Middle frontal gyrus (tissue), 1 donor: ENCODE results near the gene ERC1.
"Not testable (repeated sequence)": the region's sequence is repeated elsewhere in the genome, so short reads cannot be mapped to it uniquely, and the experiment has no call there.

Source experiments
- DNase-seq: peaks from one replicate; pipeline ENCODE4 v3.0.0-alpha.2; 2015; ENCODE audit warnings: low spot score; ENCODE audit errors: extremely low spot score

Gene ERC1

DNA sequence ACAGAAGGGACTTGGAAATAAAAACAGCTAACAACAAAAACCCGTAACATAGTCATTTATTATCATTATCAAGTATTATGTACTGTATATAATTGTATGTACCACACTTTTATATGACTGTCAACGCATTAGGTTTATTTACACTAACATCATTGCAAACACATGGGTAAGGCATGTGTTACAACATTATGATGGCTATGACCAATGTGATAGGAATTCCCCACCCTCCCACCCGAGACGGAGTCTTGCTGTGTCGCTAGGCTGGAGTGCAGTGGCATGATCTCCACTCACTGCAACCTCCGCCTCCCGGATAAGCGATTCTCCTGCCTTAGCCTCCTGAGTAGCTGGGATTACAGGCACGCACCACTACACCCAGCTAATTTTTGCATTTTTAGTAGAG lies 82.6 kb downstream of the ERC1 start:
- DNase-seq = no peak

DNA sequence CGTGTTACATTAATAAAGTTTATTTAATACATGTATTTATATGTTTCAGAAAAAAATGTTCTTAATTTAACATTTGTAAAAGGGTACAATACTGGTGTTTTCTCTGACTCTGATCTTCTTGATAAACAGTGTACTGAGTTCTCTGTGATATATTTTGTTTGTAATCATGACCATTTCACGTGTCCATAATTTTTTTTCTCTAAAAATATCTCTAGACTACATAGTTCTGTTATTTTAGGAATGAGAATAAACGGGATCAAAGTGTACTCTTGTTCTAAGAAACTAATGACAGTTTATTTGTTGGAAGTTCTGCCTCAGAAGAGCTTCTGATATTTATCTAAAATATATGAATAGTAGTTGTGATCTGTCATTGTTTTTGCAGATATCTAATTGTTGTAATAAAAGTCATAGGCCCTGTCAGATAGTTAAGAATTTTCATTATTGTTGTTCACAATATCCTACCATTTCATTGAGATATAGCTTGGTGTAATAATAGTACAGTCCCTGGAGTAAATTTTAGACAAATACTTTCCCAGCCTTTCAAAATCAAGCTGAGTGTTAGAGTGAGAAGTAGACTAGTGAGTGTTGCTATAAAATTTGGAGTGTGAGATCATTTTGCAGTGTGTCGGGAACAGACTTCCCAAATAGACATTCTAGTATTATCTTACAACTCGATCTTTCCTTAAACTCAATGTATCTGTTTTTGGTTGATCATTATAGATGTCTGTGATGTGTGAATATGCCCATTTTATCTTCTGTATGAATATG lies 86.2 kb downstream of the ERC1 start:
- no peak for DNase-seq

DNA sequence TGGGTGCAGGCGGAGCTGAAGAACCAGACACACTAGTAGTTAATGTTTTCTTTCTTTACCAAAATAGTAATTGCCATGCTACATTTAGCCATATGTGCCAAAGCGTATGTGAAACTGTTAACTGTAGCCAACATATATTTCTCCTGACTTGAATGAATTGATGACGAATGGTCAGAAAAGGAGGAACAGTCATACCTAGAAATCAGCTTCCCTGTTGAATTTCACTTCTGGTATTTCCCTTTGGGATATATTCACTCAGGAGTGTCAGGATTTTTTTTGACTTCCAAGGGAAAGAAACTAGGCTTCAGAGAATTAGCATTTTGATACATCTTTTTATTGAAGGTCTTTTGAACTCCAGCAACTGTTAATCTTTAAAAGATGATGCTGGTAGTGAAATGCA lies 87.0 kb downstream of the ERC1 start:
- DNase-seq = no peak

DNA sequence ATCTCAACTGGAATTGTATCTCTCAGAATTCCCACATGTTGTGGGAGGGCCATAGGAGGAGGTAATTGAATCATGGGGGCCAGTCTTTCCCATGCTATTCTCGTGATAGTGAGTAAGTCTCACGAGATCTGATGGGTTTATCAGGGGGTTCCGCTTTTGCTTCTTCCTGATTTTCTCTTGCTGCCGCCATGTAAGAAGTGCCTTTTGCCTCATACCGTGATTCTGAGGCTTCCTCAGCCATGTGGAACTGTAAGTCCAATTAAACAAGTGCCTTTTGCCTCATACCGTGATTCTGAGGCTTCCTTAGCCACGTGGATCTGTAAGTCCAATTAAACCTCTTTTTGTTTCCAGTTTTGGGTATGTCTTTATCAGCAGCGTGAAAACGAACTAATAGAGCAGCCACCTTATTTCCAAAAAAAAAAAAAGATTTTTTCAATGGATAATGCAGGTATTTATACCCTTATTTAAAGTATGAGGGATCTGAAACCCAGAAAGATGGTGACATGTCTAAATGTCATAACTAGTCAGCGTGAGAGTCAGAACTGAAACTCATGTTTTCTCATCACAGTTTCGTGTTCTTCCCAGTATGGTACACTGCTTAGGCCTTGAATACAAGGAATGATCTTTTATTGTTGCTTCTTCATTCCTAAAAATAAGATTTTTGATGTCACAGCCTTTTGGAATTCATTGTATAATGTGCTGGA lies 89.6 kb downstream of the ERC1 start:
- no peak for DNase-seq

DNA sequence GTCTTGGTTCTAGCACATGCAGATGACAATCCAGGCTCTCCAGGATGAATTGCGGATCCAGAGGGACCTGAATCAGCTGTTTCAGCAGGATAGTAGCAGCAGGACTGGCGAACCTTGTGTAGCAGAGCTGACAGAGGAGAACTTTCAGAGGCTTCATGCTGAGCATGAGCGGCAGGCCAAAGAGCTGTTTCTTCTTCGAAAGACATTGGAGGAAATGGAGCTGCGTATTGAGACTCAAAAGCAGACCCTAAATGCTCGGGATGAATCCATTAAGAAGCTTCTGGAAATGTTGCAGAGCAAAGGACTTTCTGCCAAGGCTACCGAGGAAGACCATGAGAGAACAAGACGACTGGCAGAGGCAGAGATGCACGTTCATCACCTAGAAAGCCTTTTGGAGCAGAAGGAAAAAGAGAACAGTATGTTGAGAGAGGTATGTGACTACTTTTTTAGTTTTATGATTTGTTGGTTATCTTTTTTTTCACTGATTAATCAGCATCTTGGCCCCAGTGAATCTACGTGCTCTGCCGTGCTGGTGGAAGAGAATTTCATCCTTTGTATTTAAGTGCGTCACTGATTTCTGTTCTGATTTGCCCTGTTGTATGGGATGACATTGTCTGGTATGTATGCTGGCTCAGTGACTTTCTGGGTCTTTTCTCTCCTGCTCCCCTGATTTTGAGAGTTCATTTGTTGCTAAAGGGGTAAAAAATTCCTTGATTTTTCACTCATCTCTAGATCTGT lies 92.3 kb downstream of the ERC1 start:
- no peak for DNase-seq

DNA sequence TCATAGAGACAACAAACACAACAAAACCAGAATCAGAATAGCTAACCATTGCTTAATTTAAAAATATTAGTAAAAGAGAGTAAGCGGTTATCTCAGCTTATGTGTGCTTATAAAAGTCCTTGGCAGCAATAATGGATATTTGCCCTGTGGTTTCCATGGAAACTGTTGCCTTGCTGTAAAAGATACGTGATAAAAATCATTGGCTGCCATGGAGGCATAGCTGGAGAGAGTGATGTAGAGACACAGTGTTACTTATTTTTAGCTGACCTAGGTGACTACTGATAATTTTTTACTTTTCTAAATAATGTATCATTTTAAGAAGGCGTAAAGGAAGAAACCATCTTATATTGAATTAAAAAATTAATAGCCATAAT lies 92.9 kb downstream of the ERC1 start:
- no peak for DNase-seq

DNA sequence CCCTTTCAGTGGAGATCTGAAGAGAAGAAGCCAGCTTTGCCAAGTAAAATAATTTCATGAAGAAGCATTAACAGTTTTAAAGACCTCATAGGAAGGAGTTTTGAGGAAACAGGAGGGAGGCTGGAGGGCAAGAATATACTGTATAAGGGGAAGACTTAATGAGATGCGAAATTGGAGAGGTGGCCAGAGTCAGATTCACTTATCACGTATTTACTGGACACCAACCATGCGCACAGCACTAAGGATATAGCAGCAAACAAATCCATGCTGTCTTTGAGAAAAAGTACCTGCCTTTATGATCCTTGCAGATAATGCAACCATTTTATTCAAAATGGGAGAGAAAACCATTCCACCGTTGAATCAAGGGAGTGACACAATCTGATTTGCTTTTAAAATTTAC lies 100.3 kb downstream of the ERC1 start:
- DNase-seq = no peak

DNA sequence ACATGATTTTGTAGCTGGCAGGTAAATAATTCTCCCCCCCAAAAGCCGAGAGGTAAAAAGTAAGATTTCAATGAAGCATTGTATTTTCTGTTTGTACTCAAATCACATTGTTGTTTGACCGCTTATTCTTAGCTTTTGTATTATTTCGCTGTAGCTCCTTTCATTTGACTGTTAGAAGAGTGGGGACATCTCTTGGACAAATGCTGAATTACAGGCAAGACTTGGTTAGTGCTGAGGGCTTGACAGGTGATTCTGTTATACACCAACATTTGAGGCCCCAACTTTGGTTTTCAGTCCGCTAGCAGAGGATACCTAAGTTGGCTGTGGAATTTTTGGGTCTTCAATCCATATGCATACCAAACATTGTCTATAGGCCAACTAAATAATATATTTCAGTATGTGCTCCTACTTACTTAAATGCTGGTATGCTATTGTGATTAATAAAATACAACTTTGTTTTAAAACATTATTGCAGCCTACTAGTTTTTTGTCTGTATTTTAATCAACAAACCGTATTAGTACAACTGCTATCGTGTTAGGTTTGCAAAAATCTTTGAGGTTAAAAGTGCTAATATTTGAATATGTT lies 102.2 kb downstream of the ERC1 start:
- no peak for DNase-seq

DNA sequence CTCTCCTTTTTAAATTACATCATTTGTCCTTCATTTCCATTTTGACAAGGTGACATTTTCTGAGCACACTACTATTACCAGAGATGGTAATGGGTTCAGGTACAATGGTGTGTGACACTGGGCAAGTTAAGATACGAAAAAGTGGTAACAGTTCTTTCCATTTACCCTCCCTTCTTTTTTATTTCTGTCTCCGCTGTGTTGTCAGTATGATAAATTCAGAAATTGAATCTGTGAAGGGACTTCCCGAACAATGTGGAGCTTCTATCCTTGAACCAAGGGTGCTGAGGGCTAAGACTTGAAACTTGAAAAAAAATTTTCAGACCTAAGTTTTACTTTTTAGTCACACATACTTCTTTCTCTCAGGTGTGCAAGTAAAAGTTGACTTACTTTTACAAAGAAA lies 103.7 kb downstream of the ERC1 start:
- DNase-seq = no peak

DNA sequence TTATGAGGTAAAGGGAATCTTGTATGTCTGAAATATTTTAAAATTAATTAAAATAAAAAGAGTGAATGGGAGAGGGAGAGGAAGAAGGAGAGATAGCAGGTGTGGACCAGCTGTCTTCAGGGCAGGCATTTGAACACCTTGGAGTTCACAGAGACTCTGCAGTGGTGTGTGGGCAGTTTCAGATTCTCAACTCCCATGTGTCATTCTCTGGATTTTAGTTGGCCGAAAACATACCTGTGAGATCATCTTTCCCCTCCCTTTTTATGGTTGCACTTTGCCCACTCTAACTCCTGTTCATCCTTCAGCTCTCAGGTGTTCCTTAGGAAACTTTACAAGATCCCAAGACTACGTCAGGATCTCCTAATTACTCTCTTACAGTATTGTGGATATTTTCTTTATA lies 108.1 kb downstream of the ERC1 start:
- no peak for DNase-seq

DNA sequence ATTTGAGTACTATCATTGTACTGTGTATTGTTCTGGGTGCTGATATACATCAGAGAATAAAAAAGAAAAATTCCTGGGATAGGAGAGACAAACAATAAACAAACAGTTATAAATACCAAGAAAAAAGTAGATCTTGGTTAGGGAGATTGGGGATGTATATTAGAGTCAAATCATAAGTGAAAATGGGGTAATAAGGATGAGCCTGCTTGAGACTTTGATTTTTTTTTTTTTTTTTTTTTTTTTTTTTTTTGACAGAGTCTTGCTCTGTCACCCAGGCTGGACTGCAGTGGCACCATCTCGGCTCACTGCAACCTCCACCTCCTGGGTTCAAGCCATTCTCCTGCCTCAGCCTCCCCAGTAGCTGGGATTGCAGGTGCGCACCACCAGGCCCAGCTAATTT lies 108.6 kb downstream of the ERC1 start:
- DNase-seq = not testable (repeated sequence)

DNA sequence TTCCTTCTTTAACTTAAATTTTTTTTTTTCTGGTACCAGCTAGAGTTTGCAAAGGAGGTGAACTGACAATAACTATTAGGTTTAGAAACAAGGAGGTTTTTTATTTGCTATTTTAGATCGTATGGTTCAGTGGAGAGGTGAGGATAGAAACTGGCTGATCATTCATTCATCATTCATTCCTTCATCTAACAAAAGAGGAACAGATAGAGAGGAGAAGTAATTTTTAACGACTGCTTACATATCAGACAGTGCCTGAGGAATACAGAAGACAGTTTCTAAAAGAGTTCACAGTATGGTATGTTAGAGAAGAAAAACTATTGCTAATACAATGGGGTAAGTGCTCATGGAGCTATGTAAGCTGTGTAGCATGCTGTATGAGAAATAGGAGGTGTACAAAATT lies 111.1 kb downstream of the ERC1 start:
- no peak for DNase-seq

DNA sequence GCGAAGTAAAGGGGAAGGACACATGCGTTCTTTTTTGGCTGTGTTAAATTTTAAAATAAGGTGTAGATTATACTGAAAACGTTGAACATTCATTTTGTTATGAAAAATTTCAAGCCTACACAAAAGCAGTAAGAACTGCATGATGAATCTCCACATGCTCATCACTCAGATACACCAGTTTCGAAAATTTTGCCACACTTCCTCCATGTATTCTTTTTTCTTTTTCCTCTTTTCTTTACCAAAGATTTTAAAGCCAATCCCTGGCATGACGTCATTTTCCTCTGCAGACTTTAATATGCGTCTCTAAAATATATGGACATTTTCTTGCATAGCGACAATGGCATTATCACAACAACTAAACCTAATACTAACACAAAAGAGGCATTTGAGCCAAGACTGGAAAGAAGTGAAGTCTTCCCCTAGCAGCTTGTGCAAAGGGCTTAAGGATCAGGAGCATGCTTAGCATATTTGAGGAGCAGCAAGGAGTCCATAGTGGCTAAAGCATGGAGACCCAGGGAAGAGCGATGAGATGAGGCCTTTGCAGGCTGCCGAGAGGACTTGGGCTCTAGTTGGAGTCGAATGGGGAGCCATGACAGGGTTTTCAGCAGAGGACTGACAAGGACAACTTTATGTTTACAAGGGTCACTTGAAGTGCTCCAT lies 111.9 kb downstream of the ERC1 start:
- no peak for DNase-seq

DNA sequence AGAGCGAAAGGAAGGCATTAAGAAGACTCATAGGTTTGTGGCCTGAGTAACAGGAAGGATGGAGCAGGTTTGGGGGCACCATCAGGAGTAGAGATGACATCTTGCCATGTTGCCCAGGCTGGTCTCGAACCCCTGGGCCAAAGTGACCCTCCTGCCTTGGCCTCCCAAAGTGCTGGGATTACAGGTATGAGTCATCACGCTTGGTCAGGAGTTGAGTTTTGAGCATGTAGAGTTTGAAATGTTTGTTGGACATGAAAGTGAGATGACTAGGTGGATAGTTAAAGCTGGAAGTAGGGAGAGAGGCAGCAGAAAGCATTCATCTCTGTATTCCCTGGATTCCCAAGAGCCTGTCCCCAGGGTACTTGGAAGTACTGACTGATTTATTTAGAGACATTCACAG lies 112.6 kb downstream of the ERC1 start:
- DNase-seq = no peak

DNA sequence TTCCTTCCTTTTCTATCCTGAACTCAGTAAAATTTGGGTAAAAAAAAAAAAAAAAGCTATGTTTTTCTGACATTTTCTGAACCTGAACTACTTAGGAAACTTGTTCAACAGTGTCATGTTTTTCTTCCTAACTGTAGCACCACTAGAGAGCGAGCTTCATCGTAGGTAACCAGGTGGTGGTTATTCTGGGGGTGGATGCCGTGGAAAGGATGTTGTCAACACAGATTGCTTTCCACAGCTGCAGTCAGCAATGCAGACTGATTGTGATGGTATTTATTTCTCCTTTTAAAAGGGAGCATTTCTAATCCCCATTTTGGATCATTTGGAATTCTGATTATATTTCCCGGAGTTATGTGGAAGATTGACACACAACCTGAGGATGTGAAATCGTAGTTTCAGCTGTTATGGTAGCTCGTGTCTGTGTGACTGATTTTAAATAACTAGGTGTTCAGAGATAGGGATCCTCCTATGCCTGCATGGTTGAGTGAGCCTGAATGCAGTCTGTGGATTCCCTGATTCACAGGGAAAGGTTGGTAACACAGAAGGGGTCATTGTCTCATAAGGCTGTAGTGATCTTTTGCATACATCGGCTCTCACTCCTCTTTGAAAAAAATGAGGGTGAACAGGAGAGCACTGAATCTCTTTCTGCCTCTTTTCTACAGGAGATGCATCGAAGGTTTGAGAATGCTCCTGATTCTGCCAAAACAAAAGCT lies 113.2 kb downstream of the ERC1 start:
- DNase-seq = no peak

DNA sequence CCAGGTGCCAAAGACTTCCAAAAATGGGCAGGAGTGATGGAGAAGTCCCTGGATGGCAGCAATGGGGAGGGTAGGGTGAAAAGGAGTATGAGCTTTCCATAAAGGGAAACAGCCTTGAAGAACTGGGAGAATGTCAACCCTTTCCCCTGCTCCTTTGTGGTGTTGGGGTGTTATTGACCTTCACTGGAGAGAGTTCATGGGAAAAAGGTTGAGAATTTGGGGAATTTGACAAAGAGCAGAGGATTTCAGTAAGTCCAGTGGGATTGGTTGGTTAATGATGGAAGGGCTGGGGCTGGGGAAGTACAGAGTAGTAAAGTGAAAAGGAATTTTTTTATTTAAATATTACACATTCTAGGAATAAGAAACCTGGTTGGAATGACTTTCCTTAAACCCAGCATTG lies 116.6 kb downstream of the ERC1 start:
- DNase-seq = no peak

DNA sequence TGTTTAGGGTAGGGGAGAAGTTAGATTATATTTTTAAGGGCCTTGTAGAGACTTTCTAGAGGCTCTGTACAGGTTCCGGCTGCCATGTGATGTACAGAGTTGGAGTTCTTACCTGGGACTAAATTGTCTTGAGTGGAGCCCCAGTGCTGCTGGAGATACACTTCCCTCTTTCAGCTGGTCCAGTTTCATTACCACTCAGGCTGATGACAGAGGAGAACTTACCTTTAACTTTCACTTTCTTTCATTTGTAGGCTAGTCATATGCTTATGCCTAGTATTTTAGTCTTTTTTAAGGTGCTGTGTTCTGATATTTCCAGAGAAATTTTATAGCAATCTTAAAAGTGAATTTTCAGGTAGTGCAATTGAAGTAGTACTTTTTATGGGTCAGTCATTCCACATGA lies 117.3 kb downstream of the ERC1 start:
- no peak for DNase-seq

DNA sequence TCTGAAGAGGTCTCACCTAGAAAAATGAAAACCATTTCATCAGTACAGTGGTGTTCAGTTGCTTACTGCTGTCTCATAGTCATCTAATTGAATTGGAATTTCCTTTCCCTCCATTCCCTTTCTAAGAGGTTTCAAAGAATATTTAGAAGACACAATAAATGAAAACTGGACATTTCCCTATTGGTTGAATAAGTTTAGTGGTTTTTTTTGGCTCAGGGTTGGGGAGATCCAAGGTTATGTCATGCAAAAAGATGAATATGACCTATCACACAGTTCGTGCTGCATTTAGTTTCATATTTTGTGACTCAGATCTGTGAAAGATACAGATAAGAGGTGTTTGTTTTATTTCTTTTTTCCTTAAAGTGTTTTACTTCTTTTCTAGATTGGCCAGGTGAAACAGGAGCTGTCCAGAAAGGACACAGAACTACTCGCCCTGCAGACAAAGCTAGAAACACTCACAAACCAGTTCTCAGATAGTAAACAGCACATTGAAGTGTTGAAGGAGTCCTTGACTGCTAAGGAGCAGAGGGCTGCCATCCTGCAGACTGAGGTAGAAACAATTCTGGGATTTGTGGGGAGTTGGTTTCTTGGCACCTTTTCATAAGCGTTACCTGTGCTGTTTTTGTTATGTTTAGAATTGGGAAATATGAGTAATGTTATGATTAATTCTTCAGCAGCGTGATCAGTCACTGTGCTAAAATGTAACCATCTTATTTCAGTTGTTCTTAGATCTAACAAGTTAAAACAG lies 124.6 kb downstream of the ERC1 start:
- no peak for DNase-seq

DNA sequence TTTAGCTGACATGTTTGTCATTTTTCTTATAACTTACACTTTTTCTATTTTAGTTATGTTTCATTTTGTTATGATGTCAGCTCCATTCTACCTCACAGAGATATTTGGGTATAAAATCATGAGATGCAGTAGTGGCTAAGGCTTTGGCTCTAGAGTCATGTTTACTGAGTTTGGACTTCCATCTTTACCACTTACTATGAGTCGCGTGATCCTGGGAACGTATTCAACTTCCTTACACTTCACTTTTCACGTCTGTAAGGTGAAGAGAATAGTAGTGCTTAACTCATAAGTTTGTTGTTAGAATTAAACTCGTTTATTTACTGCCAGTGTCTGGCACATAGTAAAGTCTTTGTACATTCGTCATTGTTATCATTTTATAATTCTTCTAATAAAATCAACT lies 126.3 kb downstream of the ERC1 start:
- DNase-seq = no peak

DNA sequence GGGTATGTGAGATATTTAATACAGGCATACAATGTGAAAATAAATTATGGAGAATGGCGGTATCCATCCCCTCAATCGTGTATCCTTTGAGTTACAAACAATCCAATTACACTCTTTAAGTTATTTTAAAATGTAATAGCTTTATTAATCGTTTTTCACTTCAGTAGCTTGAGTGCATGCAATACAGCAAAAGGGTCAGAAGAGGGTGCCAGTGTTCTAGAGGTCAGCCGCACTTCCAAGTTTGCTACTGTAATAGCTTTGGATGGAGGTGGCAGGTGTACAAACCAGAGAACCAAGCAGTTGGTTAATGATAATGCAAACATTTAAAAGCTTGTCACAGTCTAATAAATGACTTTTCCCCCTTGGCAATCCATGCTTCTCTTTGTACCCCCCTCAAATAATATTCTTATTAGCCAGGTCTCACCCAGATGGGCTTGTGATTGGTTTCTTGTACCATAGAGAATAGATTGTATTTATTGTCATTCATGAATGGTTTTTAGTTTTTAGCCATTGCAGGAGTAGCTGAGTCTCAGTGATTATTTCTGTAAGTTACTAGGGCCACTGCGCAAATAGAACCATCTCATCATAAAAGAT lies 127.0 kb downstream of the ERC1 start:
- DNase-seq = no peak
